Mesendoderm (in vitro differentiated cells): ENCODE results near the gene DAB1.
A peak's percentile ranks its signal among the peaks of the same experiment; 100 is the strongest.

ENCODE experiments used
- DNase-seq: peaks from one replicate; pipeline ENCODE4 v3.0.0; 2013
- H2AK5ac ChIP-seq: 2 replicates; pipeline ENCODE4 v1.6.1; 2013; ENCODE audit warnings: low read length, inconsistent platforms
- H2BK120ac ChIP-seq: 2 replicates; pipeline ENCODE4 v1.6.1; 2013; ENCODE audit warnings: low read depth, mild to moderate bottlenecking, low read length, moderate library complexity, mixed read lengths
- H2BK15ac ChIP-seq: replicated peaks from 2 replicates; pipeline ENCODE4 v1.6.1; 2013; ENCODE audit warnings: low read depth, mild to moderate bottlenecking, moderate library complexity
- H2BK5ac ChIP-seq: 2 replicates; pipeline ENCODE4 v1.6.1; 2013; ENCODE audit warnings: low read length, inconsistent platforms
- H3K18ac ChIP-seq: 2 replicates; pipeline ENCODE4 v1.6.1; 2013; ENCODE audit warnings: mild to moderate bottlenecking, low read length, mixed read lengths
- H3K23ac ChIP-seq: one replicate; pipeline ENCODE4 v1.6.1; 2013; ENCODE audit warnings: low read length
- H3K27ac ChIP-seq: 2 replicates; pipeline ENCODE4 v1.5.1; 2013; ENCODE audit warnings: low read depth, mild to moderate bottlenecking, inconsistent platforms, low read length, moderate library complexity
- H3K27me3 ChIP-seq: 2 replicates; pipeline ENCODE4 v1.6.1; 2013; ENCODE audit warnings: low read length, control low read depth, mild to moderate bottlenecking, inconsistent platforms; ENCODE audit not compliant: insufficient read depth, poor library complexity
- H3K36me3 ChIP-seq: 2 replicates; pipeline ENCODE4 v1.6.1; 2013; ENCODE audit warnings: low read length, inconsistent platforms; ENCODE audit not compliant: control insufficient read depth, insufficient read depth
- H3K4ac ChIP-seq: one replicate; pipeline ENCODE4 v1.6.1; 2013; ENCODE audit warnings: low read depth, mild to moderate bottlenecking, low read length, moderate library complexity
- H3K4me1 ChIP-seq: 2 replicates; pipeline ENCODE4 v1.6.1; 2013; ENCODE audit warnings: low read depth, low read length, inconsistent platforms; ENCODE audit not compliant: control insufficient read depth
- H3K4me2 ChIP-seq: 2 replicates; pipeline ENCODE4 v1.6.1; 2013; ENCODE audit warnings: low read length
- H3K4me3 ChIP-seq: 2 replicates; pipeline ENCODE4 v1.5.1; 2013; ENCODE audit warnings: mild to moderate bottlenecking, low read length
- H3K56ac ChIP-seq: one replicate; pipeline ENCODE4 v1.6.1; 2013; ENCODE audit warnings: low read length
- H3K79me1 ChIP-seq: 2 replicates; pipeline ENCODE4 v1.6.1; 2013; ENCODE audit warnings: low read length, inconsistent platforms
- H3K79me2 ChIP-seq: 2 replicates; pipeline ENCODE4 v1.6.1; 2013; ENCODE audit warnings: mild to moderate bottlenecking, low read length; ENCODE audit not compliant: control insufficient read depth, insufficient read depth
- H3K9ac ChIP-seq: 2 replicates; pipeline ENCODE4 v1.6.1; 2013; ENCODE audit warnings: low read length, inconsistent platforms
- H4K5ac ChIP-seq: one replicate; pipeline ENCODE4 v1.6.1; 2013; ENCODE audit warnings: low read length
- H4K8ac ChIP-seq: one replicate; pipeline ENCODE4 v1.6.1; 2013; ENCODE audit warnings: low read depth, mild to moderate bottlenecking, control low read depth, low read length, moderate library complexity
- WGBS: extraction: QIAGEN DNeasy Blood & Tissue Kit; methylation state at CpG from one replicate; pipeline ENCODE4 v1.1.7; 2013; ENCODE audit warnings: low lambda C conversion rate, missing lambda C conversion rate; ENCODE audit not compliant: insufficient coverage; ENCODE audit errors: extremely low coverage; 5-methylcytosine and 5-hydroxymethylcytosine counted together

The DAB1 gene

DNA sequence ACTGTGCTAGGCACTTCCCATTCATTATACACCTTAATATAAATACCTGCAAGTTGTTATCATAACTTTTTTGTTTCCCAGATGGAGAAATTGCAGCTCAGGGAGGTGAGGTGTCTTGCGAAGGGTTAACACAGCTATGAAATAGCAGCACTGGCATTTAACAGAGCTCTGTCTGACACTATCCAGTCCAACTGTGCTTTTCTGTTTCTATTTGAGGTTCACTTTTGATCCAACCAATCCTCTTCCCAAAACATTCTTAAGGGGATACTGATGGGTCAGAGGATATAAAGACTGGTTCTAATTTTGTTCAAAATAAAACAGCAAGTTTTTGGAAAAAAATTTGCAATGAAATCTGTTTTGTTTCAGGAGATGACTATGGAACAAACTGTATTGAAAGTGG lies 411.5 kb downstream of the DAB1 start:
- peaks cover 4% of the 10 kb centered on the region for H3K4me1 ChIP-seq
- no peaks in the 10 kb centered on the region for H3K27me3 ChIP-seq
- H3K18ac ChIP-seq: no peak overlapping the region
- no peaks in the 10 kb centered on the region for H3K36me3 ChIP-seq
- H3K27ac ChIP-seq: no peak overlapping the region
- H2BK5ac ChIP-seq: no peak overlapping the region
- H3K4me2 ChIP-seq: no peak overlapping the region
- H4K8ac ChIP-seq: no peak overlapping the region
- no peak overlapping the region for H3K4ac ChIP-seq
- no peaks in the 10 kb centered on the region for H3K79me1 ChIP-seq
- H3K56ac ChIP-seq: no peak overlapping the region
- H3K4me3 ChIP-seq: no peak overlapping the region
- DNase-seq: no peak
- no peak overlapping the region for H2AK5ac ChIP-seq
- H3K23ac ChIP-seq: no peak overlapping the region
- WGBS: no CpG with 5 or more reads among the region's 1 CpG
- H3K79me2 ChIP-seq: no peaks in the 10 kb centered on the region
- no peak overlapping the region for H4K5ac ChIP-seq
- H2BK120ac ChIP-seq: no peak overlapping the region
- no peak overlapping the region for H2BK15ac ChIP-seq
- H3K9ac ChIP-seq: no peak overlapping the region

DNA sequence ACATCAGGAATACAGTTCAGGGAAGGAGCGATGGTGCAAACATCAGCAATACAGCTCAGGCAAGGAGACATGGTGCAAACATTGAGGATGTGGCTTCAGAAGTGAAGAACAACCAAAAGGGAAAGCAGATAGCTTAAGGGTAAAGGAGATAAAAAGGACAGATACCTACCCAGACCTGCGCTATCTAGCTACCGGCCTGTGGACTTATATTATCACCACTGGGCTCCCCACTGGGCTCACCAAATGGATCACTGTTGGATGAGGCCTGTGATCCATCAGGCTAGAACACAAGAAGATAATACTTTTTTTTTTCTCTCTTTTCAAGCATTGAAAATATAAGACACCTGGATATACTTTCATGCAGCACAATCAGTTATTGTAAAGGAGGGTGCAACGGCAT lies 413.3 kb downstream of the DAB1 start:
- H3K9ac ChIP-seq: no peak overlapping the region
- H2BK5ac ChIP-seq: no peak overlapping the region
- H3K4me3 ChIP-seq: no peak overlapping the region
- H4K5ac ChIP-seq: no peak overlapping the region
- H3K79me2 ChIP-seq: no peaks in the 10 kb centered on the region
- no peak overlapping the region for H3K4me2 ChIP-seq
- H3K18ac ChIP-seq: no peak overlapping the region
- H4K8ac ChIP-seq: no peak overlapping the region
- no peak overlapping the region for H3K56ac ChIP-seq
- no peak overlapping the region for H2BK120ac ChIP-seq
- no peak overlapping the region for H3K23ac ChIP-seq
- H3K27me3 ChIP-seq: no peaks in the 10 kb centered on the region
- peaks cover 4% of the 10 kb centered on the region for H3K4me1 ChIP-seq
- H3K79me1 ChIP-seq: no peaks in the 10 kb centered on the region
- no CpG with 5 or more reads among the region's 4 CpGs for WGBS
- no peak overlapping the region for H3K4ac ChIP-seq
- DNase-seq: peak; percentile 89
- no peak overlapping the region for H3K27ac ChIP-seq
- H3K36me3 ChIP-seq: no peaks in the 10 kb centered on the region
- no peak overlapping the region for H2BK15ac ChIP-seq
- H2AK5ac ChIP-seq: no peak overlapping the region

DNA sequence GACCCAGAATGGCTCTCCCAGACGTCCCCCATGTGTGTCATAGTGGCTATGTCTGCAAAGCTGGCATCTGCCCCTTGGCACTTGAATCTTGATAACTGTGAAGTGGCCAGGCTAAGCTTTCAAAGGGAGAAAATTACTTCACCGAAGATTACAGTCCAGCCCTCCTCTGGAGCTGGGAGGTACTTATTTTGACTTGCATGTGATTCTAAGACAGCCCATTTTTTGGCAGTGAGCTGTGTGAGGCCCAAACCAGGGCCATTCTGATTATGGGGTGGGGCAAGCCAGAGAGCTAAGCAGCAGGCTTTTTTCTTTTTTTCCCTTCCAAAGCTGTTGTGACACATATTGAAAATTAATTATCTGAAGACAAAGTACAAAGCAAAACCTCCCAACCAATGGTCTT lies 415.9 kb downstream of the DAB1 start:
- H3K4me2 ChIP-seq: no peak overlapping the region
- H3K36me3 ChIP-seq: no peaks in the 10 kb centered on the region
- H3K79me2 ChIP-seq: no peaks in the 10 kb centered on the region
- peaks cover 2% of the 10 kb centered on the region for H3K4me1 ChIP-seq
- H2BK15ac ChIP-seq: no peak overlapping the region
- no peak overlapping the region for H3K18ac ChIP-seq
- no peak for DNase-seq
- H2AK5ac ChIP-seq: no peak overlapping the region
- H3K79me1 ChIP-seq: no peaks in the 10 kb centered on the region
- no peak overlapping the region for H3K27ac ChIP-seq
- H3K9ac ChIP-seq: no peak overlapping the region
- no peak overlapping the region for H4K5ac ChIP-seq
- no CpG with 5 or more reads among the region's 2 CpGs for WGBS
- H3K4me3 ChIP-seq: no peak overlapping the region
- no peak overlapping the region for H2BK5ac ChIP-seq
- H3K4ac ChIP-seq: no peak overlapping the region
- H4K8ac ChIP-seq: no peak overlapping the region
- H2BK120ac ChIP-seq: no peak overlapping the region
- H3K27me3 ChIP-seq: no peaks in the 10 kb centered on the region
- no peak overlapping the region for H3K56ac ChIP-seq
- H3K23ac ChIP-seq: no peak overlapping the region

DNA sequence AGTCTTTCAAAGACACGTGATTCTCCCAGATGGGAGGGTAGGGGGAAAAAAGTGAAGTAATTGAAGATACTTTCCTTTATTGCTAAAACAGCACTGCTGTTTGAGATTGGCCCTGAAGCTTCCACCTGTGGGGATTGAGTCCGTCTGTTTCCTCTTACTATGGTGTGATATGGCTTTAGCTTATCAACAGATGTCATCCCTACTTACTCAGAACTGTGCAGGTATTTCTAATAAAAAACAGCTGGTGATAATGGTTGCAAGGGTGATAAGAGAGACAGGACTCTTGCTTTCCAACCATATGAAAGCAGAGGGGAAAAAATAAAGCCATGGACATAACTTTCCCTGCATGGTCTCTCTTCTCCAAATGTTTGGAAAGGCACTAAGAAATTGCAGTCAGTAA lies 416.4 kb downstream of the DAB1 start:
- Histone ChIP-seq H3K9ac (no peak overlapping the region), H3K18ac (no peak overlapping the region), H2BK15ac (no peak overlapping the region), H3K56ac (no peak overlapping the region), H3K4me2 (no peak overlapping the region), H2BK5ac (no peak overlapping the region), H3K4ac (no peak overlapping the region), H3K4me3 (no peak overlapping the region), H3K4me1 (peaks cover 2% of the 10 kb centered on the region), H3K36me3 (no peaks in the 10 kb centered on the region), H3K79me2 (no peaks in the 10 kb centered on the region), H4K5ac (no peak overlapping the region), H2AK5ac (no peak overlapping the region), H4K8ac (no peak overlapping the region), H3K27me3 (no peaks in the 10 kb centered on the region), H2BK120ac (no peak overlapping the region), H3K23ac (no peak overlapping the region), H3K27ac (no peak overlapping the region), H3K79me1 (no peaks in the 10 kb centered on the region)
- DNase-seq: no peak
- WGBS: no CpG with 5 or more reads among the region's 2 CpGs

DNA sequence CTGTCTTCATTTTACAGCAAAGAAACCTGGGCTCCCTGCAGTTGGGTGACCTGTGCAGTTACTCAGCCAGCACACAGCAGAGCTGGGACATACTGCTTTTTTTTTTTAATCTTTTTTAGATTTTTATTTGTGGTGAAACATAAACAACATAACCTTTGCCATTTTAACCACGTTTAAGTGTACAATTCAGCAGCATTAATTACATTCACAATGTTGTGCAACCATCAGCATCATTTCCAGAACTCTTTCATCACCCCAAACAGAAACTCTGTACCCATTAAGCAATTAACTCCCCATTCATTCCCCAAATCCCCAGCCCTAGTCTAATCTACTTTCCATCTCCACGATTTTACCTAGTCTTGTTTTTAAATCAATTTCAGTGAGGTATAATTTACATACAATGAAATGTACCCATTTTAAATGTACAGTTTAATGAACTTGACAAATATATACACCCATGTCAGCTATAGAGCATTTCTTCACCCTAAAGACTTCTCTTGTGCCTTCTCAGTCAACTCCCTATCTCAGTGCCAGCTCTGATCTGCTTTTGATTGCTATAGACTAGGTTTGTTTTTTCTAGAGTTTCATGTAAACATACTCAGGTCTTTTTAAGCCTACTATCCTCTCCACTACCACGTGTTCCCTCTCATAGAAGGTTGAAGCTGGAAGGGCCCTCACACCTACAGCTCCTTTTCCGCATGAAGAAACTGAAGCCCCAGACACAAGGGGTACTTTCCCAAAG lies 420.3 kb downstream of the DAB1 start:
- no peak for DNase-seq
- 100% methylated on average over 1 of the region's 4 CpGs for WGBS
- Histone ChIP-seq H3K4ac (no peak overlapping the region), H3K23ac (no peak overlapping the region), H3K27me3 (no peaks in the 10 kb centered on the region), H2BK120ac (no peak overlapping the region), H3K79me1 (no peaks in the 10 kb centered on the region), H2BK15ac (no peak overlapping the region), H2AK5ac (no peak overlapping the region), H4K8ac (no peak overlapping the region), H3K79me2 (no peaks in the 10 kb centered on the region), H3K4me1 (no peaks in the 10 kb centered on the region), H4K5ac (no peak overlapping the region), H2BK5ac (no peak overlapping the region), H3K9ac (no peak overlapping the region), H3K4me3 (no peak overlapping the region), H3K56ac (no peak overlapping the region), H3K27ac (no peak overlapping the region), H3K18ac (no peak overlapping the region), H3K36me3 (no peaks in the 10 kb centered on the region), H3K4me2 (no peak overlapping the region)
